Heart left ventricle (tissue), 16 donors: ENCODE results near the gene SMC3. TPM values are rescaled to one million over a fixed set of nuclear protein-coding genes. Genes with fewer than 3 reads are reported as not detected.

Experiments used
- ATAC-seq, 4 donors: fragments of 200-7000 bp; cut with Tn5 transposase; one replicate each; pipeline ENCODE4 v1.9.1; 2020 to 2022; ENCODE audit warnings: moderate library complexity in 4 of 4, mild to moderate bottlenecking in 3 of 4, moderate number of reproducible peaks in 1 of 4
- DNase-seq, 5 donors: peaks; one replicate each; pipeline ENCODE4 v3.0.0-alpha.2; 2020
- H3K27ac ChIP-seq, 12 donors: fragments of 200-600 bp; sonication (generic) in 4 of 12; one replicate each; pipeline versions ENCODE4 v1.5.0 to v1.8.0; 2016 to 2022; ENCODE audit warnings: mild to moderate bottlenecking in 2 of 12
- H3K27me3 ChIP-seq, 9 donors: fragments of 200-600 bp; sonication (generic) in 2 of 9; one replicate each; pipeline versions ENCODE4 v1.5.1 to v1.8.0; 2016 to 2022; ENCODE audit warnings: mild to moderate bottlenecking in 3 of 9
- H3K36me3 ChIP-seq, 9 donors: fragments of 200-600 bp; sonication (generic) in 2 of 9; one replicate each; pipeline versions ENCODE4 v1.5.0 to v1.8.0; 2018 to 2022; ENCODE audit warnings: mild to moderate bottlenecking in 2 of 9
- H3K4me1 ChIP-seq, 12 donors: fragments of 200-600 bp; sonication (generic) in 4 of 12; one replicate each; pipeline versions ENCODE4 v1.5.0 to v1.8.0; 2016 to 2022; ENCODE audit warnings: mild to moderate bottlenecking in 3 of 12
- H3K4me3 ChIP-seq, 12 donors: fragments of 200-600 bp; sonication (generic) in 4 of 12; one replicate each; pipeline versions ENCODE4 v1.5.0 to v1.8.0; 2017 to 2022; ENCODE audit warnings: mild to moderate bottlenecking in 9 of 12, moderate library complexity in 4 of 12
- H3K9me3 ChIP-seq, 12 donors: fragments of 200-600 bp; sonication (generic) in 4 of 12; one replicate each; pipeline versions ENCODE4 v1.5.0 to v1.8.0; 2016 to 2022; ENCODE audit warnings: mild to moderate bottlenecking in 1 of 12
- CTCF ChIP-seq, 12 donors: fragments of 200-600 bp; sonication (generic) in 4 of 12; IDR thresholded peaks; one replicate each; pipeline versions ENCODE4 v1.5.0 to v1.8.0; 2018 to 2022; ENCODE audit warnings: antibody characterized with exemption in 12 of 12, mild to moderate bottlenecking in 5 of 12
- POLR2A ChIP-seq, 2 donors: fragments of 450-650 bp; IDR thresholded peaks; one replicate each; pipeline ENCODE4 v1.6.1; 2017; ENCODE audit warnings: antibody characterized with exemption in 2 of 2, mild to moderate bottlenecking in 2 of 2, moderate library complexity in 2 of 2
- WGBS, 4 donors: extraction: QIAGEN DNeasy Blood & Tissue Kit in 2 of 4; methylation state at CpG; one replicate each; pipeline versions ENCODE4 v1.1.5 to v1.1.7; 2013 to 2018; 5-methylcytosine and 5-hydroxymethylcytosine counted together
- intact Hi-C, 10 donors: fragments of 100-400 bp; cut with DNase I; formaldehyde crosslinking; loops; one replicate each; pipeline versions ENCODE4 v1.11.1 to v1.14.2; 2022
- polyA plus RNA-seq, 2 donors: library from polyadenylated mRNA; stranded (reverse); fragments of 200-250 nt; gene quantifications; one replicate each; pipeline ENCODE4 v1.2.3, GENCODE V29; 2013
- total RNA-seq, 9 donors: library from RNA; depleted of rRNA in 2 of 9; stranded (reverse); fragments of >200 nt in 2 of 9; fragmentation: NEBNext Ultra II Directional in 3 of 9; extraction: Animal tissue kit (Norgen Biotek cat#: 25700) in 3 of 9; gene quantifications; one replicate each; pipeline versions ENCODE4 v1.1.0 to v1.2.4, GENCODE V29; 2016 to 2023
- donor health status: ischemic (EF 13 %, LVEDD 7.1; RV severe dilation, severe dysfunction).
- donor health status: healthy with polysubstance abuse.
- donor health status: DM: no; HTN: yes; CAD: no.
- donor health status: DM: no; HTN: no; CAD: no.
- donor health status: ischemic (EF 25% LVEDD 6.9; RV normal size, moderate dysfunction).
- donor health status: ischemic (EF 25% LVEDD 5.7; RV mildly dilated, moderate dysfunction).
- donor health status: healthy.
- donor health status: DM: yes; HTN: yes; CAD: no.
- donor health status: ischemic (EF 35%, LVEDD 5.7; RV mildly dilated, moderate dysfunction).
- donor health status: nonischemic (EF 11% LVEDD 7.7; RV severe dilation, severe dysfunction).
- donor health status: DM: yes; HTN: yes; CAD: no.
- donor health status: PGD.
- donor health status: ischemic (EF 29% LVEDD 5.4; RV normal size, mild dysfunction).
- donor health status: nonischemic (EF 23%, LVEDD 6.1; RV moderate dilation, normal function).

The SMC3 gene
- total and polyA plus RNA-seq, 11 donors = 12.0 to 29.2 (median 19.6) TPM

- Histone ChIP-seq H3K4me3 (no peak overlapping the region), H3K9me3 (no peaks in the 10 kb centered on the region), H3K36me3 (no peaks in the 10 kb centered on the region), H3K4me1 (peaks cover 0 to 23% (median 0%) of the 10 kb centered on the region in 12 donors), H3K27ac (no peak overlapping the region), H3K27me3 (no peaks in the 10 kb centered on the region)
- TF ChIP-seq POLR2A (IDR thresholded peaks at IDR 0.05) (no peak), CTCF (IDR thresholded peaks at IDR 0.05) (no peak)
- ATAC-seq (no peak), DNase-seq (no peak)
- WGBS, 4 donors = 88 to 93% (median 91%) methylated on average over 3 of the region's 3 CpGs
- intact Hi-C loops = no loop called here
These were observed 43.2 kb upstream of the SMC3 start for GRCh38 chr10:110524179-110524858.

GRCh38 chr10:110524859-110525232 is 42.6 kb upstream of the SMC3 start:
- ATAC-seq = no peak
- WGBS, 4 donors = 68 to 82% (median 77%) methylated on average over 2 of the region's 2 CpGs

GRCh38 chr10:110525349-110526260 is 41.9 kb upstream of the SMC3 start:
- Histone ChIP-seq H3K36me3 (no peaks in the 10 kb centered on the region), H3K27ac (no peak overlapping the region), H3K27me3 (peaks cover 0 to 3% (median 0%) of the 10 kb centered on the region in 9 donors), H3K4me3 (no peak overlapping the region), H3K4me1 (peaks cover 0 to 35% (median 6%) of the 10 kb centered on the region in 12 donors), H3K9me3 (no peaks in the 10 kb centered on the region)
- intact Hi-C loops = no loop called here
- no peak for DNase-seq
- WGBS, 4 donors = 62 to 74% (median 64%) methylated on average over 9 of the region's 9 CpGs
- TF ChIP-seq CTCF (IDR thresholded peaks at IDR 0.05) = no peak
- TF ChIP-seq POLR2A (IDR thresholded peaks at IDR 0.05) = no peak
- peak in 1 of 4 donors; percentile 18 for ATAC-seq

More at GRCh38 chr10:110524859-110525232, 42.6 kb upstream of the SMC3 start:
- Histone ChIP-seq H3K36me3 (no peaks in the 10 kb centered on the region), H3K4me3 (no peak overlapping the region), H3K27ac (no peak overlapping the region), H3K9me3 (no peaks in the 10 kb centered on the region), H3K4me1 (peaks cover 0 to 28% (median 0%) of the 10 kb centered on the region in 12 donors), H3K27me3 (no peaks in the 10 kb centered on the region)
- intact Hi-C loops = no loop called here
- no peak for TF ChIP-seq POLR2A (IDR thresholded peaks at IDR 0.05)
- no peak for TF ChIP-seq CTCF (IDR thresholded peaks at IDR 0.05)
- no peak for DNase-seq

GRCh38 chr10:110527731-110528171 is 39.7 kb upstream of the SMC3 start:
- Histone ChIP-seq H3K27me3 (peaks cover 0 to 4% (median 0%) of the 10 kb centered on the region in 9 donors), H3K4me1 (peaks cover 0 to 40% (median 6%) of the 10 kb centered on the region in 12 donors), H3K27ac (no peak overlapping the region), H3K9me3 (no peaks in the 10 kb centered on the region), H3K36me3 (no peaks in the 10 kb centered on the region), H3K4me3 (no peak overlapping the region)
- DNase-seq (no peak), ATAC-seq (no peak)
- no peak for TF ChIP-seq CTCF (IDR thresholded peaks at IDR 0.05)
- intact Hi-C loops = no loop called here
- 80 to 93% (median 84%) methylated on average over 9 of the region's 9 CpGs for WGBS, 4 donors
